HCT116 (cell line): Measurements from ENCODE around the gene CFAP221. TPM values are rescaled to one million over a fixed set of nuclear protein-coding genes. Genes with fewer than 3 reads are reported as not detected.

Experiments
- ATAC-seq: fragments of 200-7000 bp; cut with Tn5 transposase; 2 replicates; pipeline ENCODE4 v1.9.1; 2020; ENCODE audit warnings: mild to moderate bottlenecking, moderate library complexity
- BruUV-seq: library from RNA; stranded (reverse); fragments of 400-500 nt; replicated peaks from 2 replicates; lab custom pipeline; 2021; lab: Mats Ljungman, UMichigan
- CTCF ChIA-PET: fragments of 300-600 bp; sonication (Branson Sonifier 250); formaldehyde crosslinking; loops from one replicate; lab custom pipeline; 2021; ENCODE audit warnings: antibody characterized with exemption; lab: Charles Lee
- POLR2A ChIA-PET: fragments of 300-600, 350-600 bp; sonication (Branson Sonifier 250); formaldehyde crosslinking; loops from one replicate; lab custom pipeline; 2021; ENCODE audit warnings: antibody characterized with exemption; lab: Charles Lee
- RAD21 ChIA-PET, 2 experiments: fragments of 300-600 bp; sonication (Branson Sonifier 250); formaldehyde crosslinking; loops; one replicate each; lab custom pipeline; 2023; ENCODE audit warnings: low total read pairs in 2 of 2; ENCODE audit not compliant: uncharacterized antibody in 2 of 2, unreplicated experiment in 2 of 2, low non-redundant PET in 1 of 2; lab: Charles Lee
- DNase-seq: peaks from one replicate; pipeline ENCODE4 v3.0.0-alpha.2; 2010; ENCODE audit warnings: low read depth, low spot score
- H2AFZ ChIP-seq: fragments of 200-600 bp; shearing (Covaris generic), sonication (generic); 2 replicates; pipeline ENCODE4 v1.6.1; 2017; ENCODE audit warnings: low read depth, mixed run types, mixed read lengths, antibody characterized with exemption, low read length; ENCODE audit not compliant: poor library complexity, severe bottlenecking
- H3K27ac ChIP-seq: 2 replicates; pipeline ENCODE4 v1.5.1; 2012; ENCODE audit warnings: low read depth, low read length
- H3K27me3 ChIP-seq: fragments of 200-600 bp; sonication (generic); 2 replicates; pipeline ENCODE4 v1.6.1; 2016; ENCODE audit warnings: mixed run types, low read length, mixed read lengths; ENCODE audit not compliant: insufficient read depth
- H3K36me3 ChIP-seq, 2 experiments: fragments of 200-500 bp in 1 of 2; fragments of 200-600 bp in 1 of 2; sonication (Bioruptor generic) in 1 of 2; sonication (generic) in 1 of 2; 2 replicates each; pipeline versions ENCODE4 v1.5.1 to v1.6.1; 2014 to 2016; ENCODE audit warnings: low read length in 2 of 2, inconsistent platforms in 1 of 2, mixed read lengths in 1 of 2, mixed run types in 1 of 2; ENCODE audit not compliant: insufficient read depth in 2 of 2, control insufficient read depth in 1 of 2
- H3K4me1 ChIP-seq, 2 experiments: fragments of 200-600 bp in 1 of 2; sonication (generic) in 1 of 2; 2 replicates each; pipeline versions ENCODE4 v1.5.1 to v1.6.1; 2012 to 2017; ENCODE audit warnings: low read length in 2 of 2, inconsistent platforms in 1 of 2, mild to moderate bottlenecking in 1 of 2, mixed read lengths in 1 of 2, mixed run types in 1 of 2, moderate library complexity in 1 of 2; ENCODE audit not compliant: insufficient read depth in 2 of 2, control insufficient read depth in 1 of 2
- H3K4me2 ChIP-seq: fragments of 200-600 bp; sonication (generic); 2 replicates; pipeline ENCODE4 v1.6.1; 2017; ENCODE audit warnings: mixed run types, low read length, mixed read lengths
- H3K4me3 ChIP-seq, 2 experiments: fragments of 200-600 bp in 1 of 2; sonication (generic) in 1 of 2; replicated peaks in 1 of 2; 2 replicates each; pipeline ENCODE4 v1.5.1; 2011 to 2016; ENCODE audit warnings: low read length in 2 of 2, control low read depth in 1 of 2, low read depth in 1 of 2, mild to moderate bottlenecking in 1 of 2, mixed read lengths in 1 of 2, mixed run types in 1 of 2
- H3K79me2 ChIP-seq: fragments of 200-600 bp; sonication (generic); 2 replicates; pipeline ENCODE4 v1.6.1; 2017; ENCODE audit warnings: mild to moderate bottlenecking, mixed run types, low read length, moderate library complexity, mixed read lengths; ENCODE audit not compliant: insufficient read depth
- H3K9ac ChIP-seq: fragments of 200-600 bp; sonication (generic); 2 replicates; pipeline ENCODE4 v1.6.1; 2016; ENCODE audit warnings: low read length, mixed read lengths
- H3K9me2 ChIP-seq: fragments of 200-600 bp; sonication (generic), shearing (Covaris generic); 2 replicates; pipeline ENCODE4 v1.6.1; 2017; ENCODE audit warnings: mixed run types, mild to moderate bottlenecking, moderate library complexity; ENCODE audit not compliant: insufficient read depth
- H3K9me3 ChIP-seq, 2 experiments: fragments of 200-500 bp in 1 of 2; fragments of 200-600 bp in 1 of 2; sonication (Bioruptor generic) in 1 of 2; sonication (generic) in 1 of 2; 2 replicates each; pipeline ENCODE4 v1.6.1; 2014 to 2017; ENCODE audit warnings: low read length in 2 of 2, mixed read lengths in 2 of 2, inconsistent platforms in 1 of 2, low read depth in 1 of 2, mild to moderate bottlenecking in 1 of 2, mixed run types in 1 of 2, moderate library complexity in 1 of 2; ENCODE audit not compliant: control insufficient read depth in 1 of 2, insufficient read depth in 1 of 2
- H4K20me1 ChIP-seq: fragments of 200-600 bp; sonication (generic), shearing (Covaris generic); 2 replicates; pipeline ENCODE4 v1.6.1; 2017; ENCODE audit warnings: mixed run types, mild to moderate bottlenecking, moderate library complexity; ENCODE audit not compliant: insufficient read depth
- CEBPB ChIP-seq: IDR thresholded peaks from 2 replicates; pipeline ENCODE4 v1.6.1; 2012; ENCODE audit warnings: low read depth
- CTCF ChIP-seq, 3 experiments: fragments of 200-600 bp in 1 of 3; sonication (generic) in 1 of 3; IDR thresholded peaks in 2 of 3; conservative IDR thresholded peaks in 1 of 3; 2 replicates each; pipeline ENCODE4 v1.5.1; 2012 to 2017; ENCODE audit warnings: low read depth in 2 of 3, low read length in 2 of 3, antibody characterized with exemption in 1 of 3, borderline replicate concordance in 1 of 3, control low read depth in 1 of 3, mild to moderate bottlenecking in 1 of 3, mixed read lengths in 1 of 3, mixed run types in 1 of 3, moderate library complexity in 1 of 3; ENCODE audit not compliant: insufficient read depth in 1 of 3
- EGR1 ChIP-seq: IDR thresholded peaks from 2 replicates; pipeline ENCODE4 v1.6.1; 2012; ENCODE audit warnings: low read depth
- EZH2 ChIP-seq: fragments of 200-600 bp; sonication (generic); IDR thresholded peaks from 2 replicates; pipeline ENCODE4 v1.6.1; 2017; ENCODE audit warnings: antibody characterized with exemption, mixed run types
- MAX ChIP-seq: IDR thresholded peaks from 2 replicates; pipeline ENCODE4 v1.6.1; 2012
- POLR2A ChIP-seq: IDR thresholded peaks from 2 replicates; pipeline ENCODE4 v1.7.0; 2011; ENCODE audit warnings: borderline replicate concordance; ENCODE audit not compliant: insufficient read depth, insufficient read length; ENCODE audit errors: extremely low read depth
- POLR2AphosphoS5 ChIP-seq: IDR thresholded peaks from 2 replicates; pipeline ENCODE4 v1.6.1; 2011; ENCODE audit warnings: mild to moderate bottlenecking, low read depth, low read length, moderate library complexity
- REST ChIP-seq: IDR thresholded peaks from 2 replicates; pipeline ENCODE4 v1.6.1; 2012; ENCODE audit warnings: low read depth
- TCF7L2 ChIP-seq: IDR thresholded peaks from 2 replicates; pipeline ENCODE4 v1.7.0; 2011; ENCODE audit warnings: borderline replicate concordance, inconsistent platforms; ENCODE audit not compliant: insufficient read depth, insufficient read length; ENCODE audit errors: extremely low read depth
- YY1 ChIP-seq: IDR thresholded peaks from 2 replicates; pipeline ENCODE4 v1.6.1; 2011; ENCODE audit warnings: low read length, low read depth, moderate library complexity, mild to moderate bottlenecking; ENCODE audit not compliant: insufficient replicate concordance; ENCODE audit errors: extremely low read depth
- ZFX ChIP-seq: fragments of 450-650 bp; IDR thresholded peaks from 2 replicates; pipeline ENCODE4 v1.6.1; 2017
- ZNF274 ChIP-seq: fragments of 200-500 bp; sonication (Bioruptor generic); IDR thresholded peaks from 2 replicates; pipeline ENCODE4 v1.6.1; 2014; ENCODE audit warnings: mild to moderate bottlenecking, low read depth, low read length, inconsistent platforms
- intact Hi-C: fragments of 100-400 bp; cut with micrococcal nuclease; formaldehyde crosslinking; loops from 2 replicates; pipeline ENCODE4 v1.10.0; 2022
- total RNA-seq: library from RNA; stranded (reverse); gene quantifications from one replicate; pipeline ENCODE4 v1.2.1, GENCODE V29; 2021; ENCODE audit not compliant: unreplicated experiment

Gene CFAP221
- total RNA-seq, 1 experiment from 2014 or later, result 0.96 TPM

GRCh38 chr2:119671752-119672151, 127.5 kb downstream of the CFAP221 start:
- H3K79me2 ChIP-seq, result no peaks in the 10 kb centered on the region
- no peak overlapping the region for H3K27ac ChIP-seq
- no peaks in the 10 kb centered on the region for H3K9me3 ChIP-seq
- H2AFZ ChIP-seq, result no peak overlapping the region
- POLR2A ChIA-PET, result no interaction called here
- H3K9me2 ChIP-seq, result no peaks in the 10 kb centered on the region
- CTCF ChIA-PET, result no interaction called here
- no peaks in the 10 kb centered on the region for H3K4me1 ChIP-seq
- RAD21 ChIA-PET, result no interaction called here
- TF ChIP-seq TCF7L2, result no peak
- no peak for TF ChIP-seq MAX
- no peak for TF ChIP-seq POLR2A
- no peak for TF ChIP-seq YY1
- no peak overlapping the region for H3K9ac ChIP-seq
- H3K4me3 ChIP-seq, result no peak overlapping the region
- BruUV-seq, result no TSS peak
- intact Hi-C loops, result no loop called here
- H3K36me3 ChIP-seq, result no peaks in the 10 kb centered on the region
- DNase-seq (no peak), ATAC-seq (no peak)
- H3K4me2 ChIP-seq, result no peak overlapping the region
- H4K20me1 ChIP-seq, result no peaks in the 10 kb centered on the region
- H3K27me3 ChIP-seq, result no peaks in the 10 kb centered on the region

GRCh38 chr2:119672161-119672862, 128.1 kb downstream of the CFAP221 start:
- H3K4me1 ChIP-seq, result no peaks in the 10 kb centered on the region
- no peak overlapping the region for H3K9ac ChIP-seq
- no peak overlapping the region for H3K4me2 ChIP-seq
- H3K9me3 ChIP-seq, result no peaks in the 10 kb centered on the region
- intact Hi-C loops, result no loop called here
- DNase-seq (no peak), ATAC-seq (no peak)
- POLR2A ChIA-PET, result no interaction called here
- H3K27me3 ChIP-seq, result no peaks in the 10 kb centered on the region
- H3K79me2 ChIP-seq, result no peaks in the 10 kb centered on the region
- CTCF ChIA-PET, result no interaction called here
- no peak overlapping the region for H2AFZ ChIP-seq
- no peaks in the 10 kb centered on the region for H3K9me2 ChIP-seq
- H3K4me3 ChIP-seq, result no peak overlapping the region
- no peaks in the 10 kb centered on the region for H3K36me3 ChIP-seq
- no TSS peak for BruUV-seq
- H4K20me1 ChIP-seq, result no peaks in the 10 kb centered on the region
- RAD21 ChIA-PET, result no interaction called here
- H3K27ac ChIP-seq, result no peak overlapping the region
- TF ChIP-seq EGR1, result no peak
- no peak for TF ChIP-seq YY1
- no peak for TF ChIP-seq EZH2
- TF ChIP-seq CEBPB, result no peak
- no peak for TF ChIP-seq ZFX
- TF ChIP-seq POLR2AphosphoS5, result no peak
- TF ChIP-seq ZNF274, result no peak
- TF ChIP-seq REST, result no peak
- TF ChIP-seq CTCF (IDR thresholded peaks at IDR 0.05 in 2 of 3, conservative IDR thresholded peaks at IDR 0.05 in 1 of 3; ENCODE audit: borderline replicate concordance in 1 of 3, insufficient read depth in 1 of 3, low read depth in 2 of 3, low read length in 2 of 3), result no peak
